ENCODE measurements around the gene GFI1.

Gene GFI1

DNA sequence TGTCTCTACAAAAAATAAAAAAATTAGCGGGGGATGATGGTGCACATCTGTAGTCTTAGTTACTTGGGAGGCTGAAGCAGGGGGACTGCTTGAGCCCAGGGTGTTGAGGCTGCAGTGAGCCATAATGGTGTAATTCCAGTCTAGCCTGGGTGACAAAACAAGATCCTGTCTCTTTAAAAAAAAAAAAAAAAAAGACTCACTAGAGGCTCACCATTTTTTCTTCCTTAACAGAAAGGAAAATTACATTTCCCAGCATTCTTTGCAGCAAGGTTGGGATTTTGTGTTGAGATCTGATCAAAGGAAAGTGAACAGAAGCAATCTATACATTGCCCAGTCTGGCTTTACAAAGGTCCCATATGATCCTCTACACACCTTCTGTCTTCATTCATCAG is 21.5 kb downstream of the GFI1 start:
- in situ Hi-C loops (cut with HindIII; ENCODE audit: low sequenced_read_pairs): no loop called here
- no peak for DNase-seq (ENCODE audit: low read depth, low spot score)

GRCh38 chr1:92464588-92465255 is 22.0 kb downstream of the GFI1 start:
- in situ Hi-C loops (cut with HindIII; ENCODE audit: low sequenced_read_pairs): no loop called here
- no peak overlapping the region for H3K4me3 ChIP-seq (ENCODE audit: low read depth, low read length)
- no peak for DNase-seq (ENCODE audit: low read depth, low spot score)
- TF ChIP-seq, protein P1, sequence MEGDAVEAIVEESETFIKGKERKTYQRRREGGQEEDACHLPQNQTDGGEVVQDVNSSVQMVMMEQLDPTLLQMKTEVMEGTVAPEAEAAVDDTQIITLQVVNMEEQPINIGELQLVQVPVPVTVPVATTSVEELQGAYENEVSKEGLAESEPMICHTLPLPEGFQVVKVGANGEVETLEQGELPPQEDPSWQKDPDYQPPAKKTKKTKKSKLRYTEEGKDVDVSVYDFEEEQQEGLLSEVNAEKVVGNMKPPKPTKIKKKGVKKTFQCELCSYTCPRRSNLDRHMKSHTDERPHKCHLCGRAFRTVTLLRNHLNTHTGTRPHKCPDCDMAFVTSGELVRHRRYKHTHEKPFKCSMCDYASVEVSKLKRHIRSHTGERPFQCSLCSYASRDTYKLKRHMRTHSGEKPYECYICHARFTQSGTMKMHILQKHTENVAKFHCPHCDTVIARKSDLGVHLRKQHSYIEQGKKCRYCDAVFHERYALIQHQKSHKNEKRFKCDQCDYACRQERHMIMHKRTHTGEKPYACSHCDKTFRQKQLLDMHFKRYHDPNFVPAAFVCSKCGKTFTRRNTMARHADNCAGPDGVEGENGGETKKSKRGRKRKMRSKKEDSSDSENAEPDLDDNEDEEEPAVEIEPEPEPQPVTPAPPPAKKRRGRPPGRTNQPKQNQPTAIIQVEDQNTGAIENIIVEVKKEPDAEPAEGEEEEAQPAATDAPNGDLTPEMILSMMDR (IDR thresholded peaks at IDR 0.05; ENCODE audit: low read depth, low read length): no peak

More for the DNA sequence above, 21.5 kb downstream of the GFI1 start:
- H3K4me3 ChIP-seq (ENCODE audit: low read depth, low read length): no peak overlapping the region
- TF ChIP-seq, protein P1 (IDR thresholded peaks at IDR 0.05; ENCODE audit: low read depth, low read length): no peak

- DNase-seq (ENCODE audit: low read depth, low spot score): no peak
- in situ Hi-C loops (cut with HindIII; ENCODE audit: low sequenced_read_pairs): no loop called here
- no peak overlapping the region for H3K4me3 ChIP-seq (ENCODE audit: low read depth, low read length)
- TF ChIP-seq, protein P1 (IDR thresholded peaks at IDR 0.05; ENCODE audit: low read depth, low read length): no peak
Measured at GRCh38 chr1:92461364-92462097, 25.2 kb downstream of the GFI1 start.

DNA sequence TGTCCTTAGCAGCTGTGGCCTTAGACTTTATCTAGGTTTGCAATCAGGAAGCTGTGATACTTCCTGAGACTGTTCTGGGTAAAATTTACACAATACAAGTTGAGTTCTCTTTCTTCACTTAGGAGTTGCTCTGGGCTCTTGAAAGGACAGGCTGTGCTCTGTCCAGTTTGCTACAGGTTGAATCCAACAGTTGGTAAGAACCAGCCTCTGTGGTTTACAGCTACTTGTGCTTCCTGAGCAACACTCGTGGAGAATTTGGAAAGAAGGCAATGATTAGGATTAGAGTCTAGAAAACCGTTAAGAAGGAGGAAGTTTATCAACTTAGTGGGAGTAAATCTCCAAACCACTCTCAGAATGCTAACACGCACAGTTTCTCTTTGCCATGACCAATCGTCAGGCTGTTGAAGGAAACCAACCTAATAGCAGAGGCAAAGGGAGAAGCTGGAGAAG is 26.8 kb downstream of the GFI1 start:
- in situ Hi-C loops (cut with HindIII; ENCODE audit: low sequenced_read_pairs): no loop called here
- TF ChIP-seq, protein P1 (IDR thresholded peaks at IDR 0.05; ENCODE audit: low read depth, low read length): no peak
- H3K4me3 ChIP-seq (ENCODE audit: low read depth, low read length): no peak overlapping the region
- no peak for DNase-seq (ENCODE audit: low read depth, low spot score)

- TF ChIP-seq, protein P1 (IDR thresholded peaks at IDR 0.05; ENCODE audit: low read depth, low read length): no peak
- no peak overlapping the region for H3K4me3 ChIP-seq (ENCODE audit: low read depth, low read length)
- in situ Hi-C loops (cut with HindIII; ENCODE audit: low sequenced_read_pairs): no loop called here
- no peak for DNase-seq (ENCODE audit: low read depth, low spot score)
Measured at GRCh38 chr1:92458146-92458545, 28.6 kb downstream of the GFI1 start.

DNA sequence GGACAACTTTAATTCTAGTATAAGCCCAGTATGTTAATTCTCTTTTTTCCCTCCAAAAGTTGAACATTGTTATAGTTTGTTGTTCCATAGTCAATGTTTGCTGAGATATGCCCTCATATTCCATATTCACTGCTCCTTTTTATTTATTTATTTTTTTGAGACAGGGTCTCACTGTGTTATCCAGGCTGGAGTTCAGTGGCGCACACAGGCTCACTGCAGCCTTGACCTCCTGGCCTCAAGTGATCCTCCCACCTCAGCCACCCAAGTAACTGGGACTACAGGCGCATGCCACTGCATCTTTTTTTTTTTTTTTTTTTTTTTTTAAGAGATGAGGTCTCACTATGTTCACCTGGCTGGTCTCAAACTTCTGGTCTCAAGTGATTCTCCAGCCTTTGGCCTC is 38.7 kb downstream of the GFI1 start:
- no peak for DNase-seq (ENCODE audit: low read depth, low spot score)
- H3K4me3 ChIP-seq (ENCODE audit: low read depth, low read length): no peak overlapping the region
- TF ChIP-seq, protein P1 (IDR thresholded peaks at IDR 0.05; ENCODE audit: low read depth, low read length): no peak
- in situ Hi-C loops (cut with HindIII; ENCODE audit: low sequenced_read_pairs): no loop called here
